AG04449 (cell line): ENCODE results near the gene GYS1.
"Not testable (repeated sequence)": the region's sequence is repeated elsewhere in the genome, so short reads cannot be mapped to it uniquely, and the experiment has no call there.

Experiments
- CTCF ChIA-PET: fragments of 350-600 bp; formaldehyde crosslinking; extraction: SDS; loops from one replicate; lab custom pipeline; 2021; ENCODE audit warnings: antibody characterized with exemption; lab: Yijun Ruan, JAX
- POLR2A ChIA-PET: fragments of 400-600, 350-600 bp; formaldehyde crosslinking; extraction: SDS; loops from one replicate; lab custom pipeline; 2020; ENCODE audit warnings: antibody characterized with exemption, inconsistent platforms; lab: Yijun Ruan, JAX
- DNase-seq: peaks from one replicate; pipeline ENCODE4 v3.0.0-alpha.2; 2010; ENCODE audit warnings: low read depth, low spot score
- H3K4me3 ChIP-seq: 2 replicates; pipeline ENCODE4 v1.5.1; 2011; ENCODE audit warnings: low read depth, mild to moderate bottlenecking, control low read depth, low read length
- CTCF ChIP-seq: IDR thresholded peaks from one replicate; pipeline ENCODE4 v1.5.1; 2011; ENCODE audit warnings: mild to moderate bottlenecking, moderate library complexity, low read length, control low read depth, inconsistent platforms; ENCODE audit not compliant: insufficient read depth; ENCODE audit errors: missing control alignments

GYS1 gene

GRCh38 chr19:48933382-48933932, 59.7 kb downstream of the GYS1 start, which contains the start of gene DHDH:
TSS of gene DHDH (plus strand) at chr19:48933699. CDS start at chr19:48933722, 23 bp downstream.
- DNase-seq, result no peak
- ChIA-PET CTCF (interaction anchor here (0.9 to 1.0 kb wide), 2 partner anchors 60 to 91 kb away, joined by 3 read pairs; partner anchors contain the start of genes GYS1 and RUVBL2), POLR2A (no interaction called here)
- no peak for TF ChIP-seq CTCF
- H3K4me3 ChIP-seq, result peak within 1 kb of the TSS; percentile 65

- POLR2A ChIA-PET, result no interaction called here
- no peak for DNase-seq
- H3K4me3 ChIP-seq, result no peak overlapping the region
- CTCF ChIA-PET, result no interaction called here
- TF ChIP-seq CTCF, result no peak
Observed at GRCh38 chr19:48928164-48929025, 64.7 kb downstream of the GYS1 start.

DNA sequence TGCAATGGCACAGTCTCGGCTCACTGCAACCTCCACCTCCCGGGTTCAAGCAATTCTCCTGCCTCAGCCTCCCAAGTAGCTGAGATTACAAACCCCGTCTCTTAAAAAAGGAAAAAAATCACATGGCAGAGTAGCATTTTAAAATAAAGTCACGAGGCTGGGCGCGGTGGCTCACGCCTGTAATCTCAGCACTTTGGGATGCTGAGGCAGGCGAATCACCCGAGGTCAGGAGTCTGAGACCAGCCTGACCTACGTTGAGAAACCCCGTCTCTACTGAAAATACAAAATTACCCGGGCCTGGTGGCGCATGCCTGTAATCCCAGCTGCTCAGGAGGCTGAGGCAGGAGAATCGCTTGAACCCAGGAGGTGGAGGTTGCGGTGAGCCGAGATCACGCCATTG, 65.4 kb downstream of the GYS1 start:
- POLR2A ChIA-PET, result interaction anchor here (0.7 kb wide), 1 partner anchor 45 kb away, joined by 3 read pairs; no protein-coding TSS in a partner anchor
- DNase-seq, H3K4me3 ChIP-seq, CTCF ChIA-PET: not testable (repeated sequence)

DNA sequence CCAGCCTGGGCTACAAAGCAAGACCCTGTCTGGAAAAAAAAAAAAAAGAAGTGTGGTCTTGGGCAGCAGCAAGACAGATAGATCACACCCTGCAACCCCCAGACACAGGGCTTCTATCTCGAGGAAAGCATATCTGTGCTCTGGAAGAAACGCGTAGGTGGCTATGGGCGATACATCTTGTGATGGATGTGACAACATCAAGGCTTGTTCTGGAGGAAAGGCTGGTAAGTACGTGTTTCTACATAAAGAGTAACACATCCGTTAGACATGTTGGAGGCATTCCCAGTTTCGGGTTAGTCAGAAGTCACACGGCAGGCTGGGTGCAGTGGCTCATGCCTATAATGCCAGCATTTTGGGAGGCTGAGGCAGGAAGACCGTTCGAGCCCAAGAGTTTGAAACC, 66.2 kb downstream of the GYS1 start:
- CTCF ChIA-PET, result no interaction called here
- no peak overlapping the region for H3K4me3 ChIP-seq
- POLR2A ChIA-PET, result interaction anchor here (0.7 kb wide), 1 partner anchor 44 kb away, joined by 3 read pairs; no protein-coding TSS in a partner anchor
- peak; percentile 92 for DNase-seq
- TF ChIP-seq CTCF, result no peak

GRCh38 chr19:48925890-48926289, 67.2 kb downstream of the GYS1 start:
- DNase-seq, H3K4me3 ChIP-seq, CTCF ChIA-PET: not testable (repeated sequence)
- POLR2A ChIA-PET, result interaction anchor here (1.2 to 2.1 kb wide), 7 partner anchors 25 to 52 kb away, joined by 3 to 9 read pairs (median 5); partner anchors contain the start of gene NUCB1

DNA sequence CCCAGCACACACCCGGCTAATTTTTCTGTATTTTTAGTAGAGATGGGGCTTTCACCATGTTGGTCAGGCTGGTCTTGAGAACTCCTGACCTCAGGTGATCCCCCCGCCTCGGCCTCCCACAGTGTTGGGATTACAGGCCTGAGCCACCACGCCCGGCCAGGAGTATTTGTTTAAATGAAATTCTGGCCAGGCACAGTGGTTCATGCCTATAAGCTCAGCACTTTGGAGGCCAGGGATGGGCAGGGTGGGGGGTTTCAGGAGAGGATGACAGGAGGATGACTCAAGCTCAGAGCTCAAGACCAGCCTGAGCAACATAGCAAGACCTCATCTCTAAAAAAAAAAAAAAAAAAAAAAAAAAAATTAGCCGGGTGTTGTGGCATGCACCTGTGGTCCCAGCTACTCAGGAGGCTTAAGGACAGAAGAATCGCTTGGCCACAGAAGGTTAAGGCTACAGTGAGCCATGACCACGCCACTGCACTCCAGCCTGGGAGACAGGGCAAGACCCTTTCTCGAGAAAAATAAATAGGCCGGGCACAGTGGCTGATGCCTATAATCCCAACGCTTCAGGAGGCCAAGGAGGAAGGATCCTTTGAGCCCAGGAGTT, 67.8 kb downstream of the GYS1 start:
- H3K4me3 ChIP-seq, result no peak overlapping the region
- TF ChIP-seq CTCF, result no peak
- CTCF ChIA-PET, result interaction anchor here (1.1 kb wide), 1 partner anchor 45 kb away, joined by 3 read pairs; no protein-coding TSS in a partner anchor
- POLR2A ChIA-PET, result interaction anchor here (0.5 to 2.1 kb wide), 10 partner anchors 21 to 51 kb away, joined by 3 to 9 read pairs (median 4); partner anchors contain the start of genes BAX and NUCB1
- peak; percentile 73 for DNase-seq
